GM19193 (cell line): ENCODE data around the gene CAPN15.

Experiments used
- POLR2A ChIP-seq: IDR thresholded peaks from 4 replicates; pipeline ENCODE4 v1.6.1; 2011; ENCODE audit not compliant: insufficient read depth, insufficient read length; ENCODE audit errors: extremely low read depth

CAPN15 gene

GRCh38 chr16:566475-567372 is 39.2 kb downstream of the CAPN15 start, which contains the start of gene NHLRC4:
Gene NHLRC4 (plus strand): TSS chr16:567005. CDS start chr16:568048, 1,043 bp downstream.
- TF ChIP-seq POLR2A, result peak; percentile 63

- no peak for TF ChIP-seq POLR2A
These were observed 40.1 kb downstream of the CAPN15 start for GRCh38 chr16:567373-568256.

DNA sequence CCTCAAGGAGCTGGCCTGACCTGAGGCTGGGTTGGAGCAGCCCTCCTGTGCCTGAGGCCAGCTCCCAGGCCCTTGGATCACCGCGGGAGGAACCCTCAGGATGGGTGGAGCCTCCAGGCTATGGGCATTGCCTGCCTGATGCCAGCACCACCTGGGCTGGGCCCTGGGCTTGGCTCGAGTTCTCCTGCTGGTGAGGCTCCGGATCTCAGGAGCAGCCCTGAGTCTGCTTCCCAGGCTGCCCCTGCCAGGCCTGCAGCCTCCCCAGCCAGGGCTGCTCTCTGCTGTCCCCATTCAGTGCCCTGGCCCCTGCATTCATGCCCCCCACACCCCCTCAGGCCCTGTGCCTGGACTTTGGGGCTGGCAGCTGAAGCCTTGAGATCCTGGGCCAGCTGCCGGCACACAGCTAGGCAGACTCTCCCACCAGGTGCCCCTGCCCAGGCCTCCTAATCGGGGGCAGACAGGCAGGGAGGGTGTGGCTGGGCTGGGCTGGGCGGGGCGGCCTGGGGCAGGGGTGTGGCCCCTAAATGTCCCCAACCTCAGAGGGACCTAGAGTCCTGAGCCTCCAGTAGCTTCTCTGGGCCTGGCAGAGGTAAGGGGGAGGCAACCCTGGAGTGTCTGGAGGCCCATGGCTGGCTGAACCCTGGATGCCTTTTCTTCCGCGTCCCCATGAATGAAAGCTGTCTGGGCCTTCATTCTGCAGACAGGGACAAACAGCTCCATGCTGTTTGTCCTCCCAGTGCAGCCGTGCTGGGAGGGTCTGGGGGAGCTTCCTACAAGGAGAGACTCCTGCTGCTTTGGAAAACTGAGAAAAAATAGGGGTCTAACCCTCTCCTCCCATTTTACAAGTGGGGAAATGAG is 41.1 kb downstream of the CAPN15 start:
- no peak for TF ChIP-seq POLR2A

DNA sequence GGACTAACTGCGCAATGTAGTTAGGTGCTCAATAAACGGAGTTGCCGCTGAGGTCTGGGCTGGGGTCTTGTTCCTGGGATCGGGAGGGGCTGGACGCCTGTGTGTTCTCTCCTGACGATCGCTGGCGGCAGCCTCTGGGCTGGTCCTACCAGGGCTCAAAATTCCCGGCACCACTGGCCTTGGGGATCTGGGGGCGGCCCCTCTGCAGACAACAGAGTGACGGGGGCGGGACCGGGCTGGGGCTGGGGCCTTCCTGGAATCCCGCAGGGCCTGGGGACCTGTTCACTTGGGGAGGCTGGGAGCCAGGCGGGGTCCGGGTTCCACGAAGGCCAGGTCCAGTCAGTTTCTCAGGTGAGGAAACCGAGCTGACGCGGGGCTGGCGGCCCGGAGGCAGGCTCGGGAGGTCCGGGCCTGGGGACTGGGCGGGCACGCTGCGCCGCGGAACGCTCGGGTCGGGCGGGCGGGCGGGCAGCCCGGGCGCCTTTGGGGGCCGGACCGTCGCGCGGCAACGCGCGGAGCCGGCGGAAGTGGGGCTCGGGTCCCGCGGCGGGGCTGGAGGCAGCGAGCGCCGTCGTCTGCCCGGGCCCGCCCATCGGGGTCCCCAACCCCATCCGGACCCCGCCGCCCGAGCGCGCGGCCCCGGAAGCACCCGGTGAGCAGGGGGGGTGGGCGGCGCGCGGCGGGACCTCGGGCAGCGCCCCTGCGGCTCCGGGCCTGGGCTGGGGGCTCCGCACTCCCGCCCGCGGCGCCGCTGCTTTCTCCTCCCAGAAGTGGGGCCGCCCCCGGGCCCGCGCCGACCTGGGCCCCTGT is 42.1 kb downstream of the CAPN15 start, which contains the start of gene PIGQ:
Gene PIGQ, plus strand, starts transcription at position 524 of the 810 bp plus-strand sequence. CDS start 4,107 bp downstream, outside the sequence.
- peak; percentile 65 for TF ChIP-seq POLR2A

- no peak for TF ChIP-seq POLR2A
These were observed 45.5 kb downstream of the CAPN15 start for GRCh38 chr16:572865-573650.

GRCh38 chr16:574021-574760 is 46.7 kb downstream of the CAPN15 start:
- no peak for TF ChIP-seq POLR2A

DNA sequence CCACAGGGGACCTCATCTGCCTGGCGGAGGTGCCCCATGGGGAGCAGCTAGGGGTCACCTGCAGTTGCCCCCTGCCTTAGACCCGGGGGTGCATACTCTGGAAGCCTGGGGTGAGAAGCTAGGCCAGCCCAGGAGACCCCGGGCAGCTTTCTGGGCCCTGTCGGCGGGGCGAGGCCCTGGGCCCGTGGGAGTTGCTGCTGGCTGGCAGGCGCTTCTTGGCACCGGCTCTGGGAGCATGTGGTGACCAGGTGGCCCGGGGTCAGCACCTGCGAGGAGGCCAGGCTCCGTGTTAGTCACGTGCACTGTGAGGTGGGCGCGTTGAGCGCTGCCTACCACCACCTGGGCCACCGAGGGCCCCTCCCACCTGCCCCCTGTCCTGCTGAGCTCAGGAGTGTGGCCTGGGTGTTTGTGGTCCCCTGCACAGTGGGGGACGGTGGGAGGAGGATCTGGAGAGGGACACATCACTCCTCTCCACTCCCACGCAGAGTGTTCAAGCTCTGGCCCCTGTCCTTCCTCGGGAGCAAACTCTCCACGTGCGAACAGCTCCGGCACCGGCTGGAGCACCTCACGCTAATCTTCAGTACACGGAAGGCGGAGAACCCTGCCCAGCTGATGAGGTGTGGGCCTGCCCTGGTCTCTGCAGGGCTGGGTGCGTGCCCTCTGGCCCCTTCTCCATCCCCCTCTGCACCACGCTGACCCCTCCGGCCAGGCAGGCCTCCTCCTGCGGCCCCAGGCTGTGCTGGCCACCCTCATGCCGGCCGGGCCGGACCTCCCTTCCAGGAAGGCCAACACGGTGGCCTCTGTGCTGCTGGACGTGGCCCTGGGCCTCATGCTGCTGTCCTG is 48.1 kb downstream of the CAPN15 start:
- TF ChIP-seq POLR2A, result no peak

DNA sequence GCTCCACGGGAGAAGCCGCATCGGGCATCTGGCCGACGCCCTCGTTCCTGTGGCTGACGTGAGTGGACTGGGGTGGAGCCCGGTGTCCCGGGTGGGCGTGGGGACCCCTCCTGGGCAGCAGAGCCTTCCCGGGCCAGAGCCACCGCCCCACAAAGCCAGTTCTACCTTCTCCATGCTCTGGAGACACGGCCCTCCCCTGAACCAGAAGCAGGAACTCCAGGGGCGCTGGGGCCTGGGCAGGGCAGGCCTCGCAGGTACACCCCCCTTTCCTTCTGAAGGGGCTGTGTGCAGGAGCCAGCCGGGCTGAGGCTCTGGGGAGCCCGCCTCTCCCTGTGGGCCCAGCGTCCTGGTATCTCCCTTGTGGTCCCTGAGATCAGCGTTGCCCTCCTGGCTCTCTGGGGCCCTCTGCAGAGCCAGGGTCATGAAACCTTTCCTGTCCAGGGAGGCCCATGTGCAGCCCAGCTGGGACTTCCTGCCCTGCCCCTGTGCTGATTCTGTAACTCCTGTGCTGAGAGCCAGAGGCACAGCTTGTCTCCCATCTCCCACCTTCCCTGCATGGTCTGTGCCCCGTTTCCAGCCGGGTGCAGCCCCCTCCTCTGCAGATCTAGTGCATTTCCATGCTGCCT is 48.8 kb downstream of the CAPN15 start:
- TF ChIP-seq POLR2A, result no peak

DNA sequence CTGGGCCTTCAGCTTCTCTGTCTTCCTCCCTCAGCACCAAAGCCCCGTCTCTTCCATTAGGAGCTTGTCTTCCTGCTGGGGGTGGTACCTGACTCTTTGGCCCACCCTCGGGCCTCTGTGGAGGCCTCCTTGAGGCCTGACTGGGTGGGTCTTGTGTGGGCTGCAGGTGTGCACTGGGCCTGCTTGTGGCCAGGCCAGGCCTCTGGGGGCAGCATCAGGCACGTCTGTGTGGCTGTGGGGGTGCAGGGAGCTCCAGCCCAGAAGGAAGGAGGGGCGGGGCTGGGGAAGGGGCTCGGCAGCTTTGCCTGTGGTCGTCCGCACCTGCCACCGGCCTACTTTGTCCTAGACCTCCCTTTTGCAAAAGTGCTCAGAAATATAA is 49.3 kb downstream of the CAPN15 start:
- no peak for TF ChIP-seq POLR2A

DNA sequence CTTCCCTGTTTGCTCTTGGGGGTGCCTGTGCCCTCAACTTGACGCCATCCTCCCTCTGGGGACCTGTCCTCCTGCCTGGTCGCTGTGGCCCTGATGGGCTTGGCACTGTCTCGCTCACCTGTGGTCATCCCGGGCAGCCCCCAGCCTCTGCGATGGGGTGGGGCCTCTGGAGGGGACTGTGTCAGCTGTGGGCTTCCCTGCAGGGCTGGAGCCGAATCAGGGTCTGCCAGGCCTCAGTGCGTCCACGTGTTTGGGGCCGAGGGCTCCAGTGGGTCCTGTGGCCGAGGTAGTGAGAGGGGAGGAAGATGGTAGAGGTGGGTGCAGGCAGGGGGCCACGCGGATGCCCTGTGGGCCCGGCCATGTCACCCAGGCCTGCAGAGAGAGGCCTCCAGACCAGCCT is 50.3 kb downstream of the CAPN15 start:
- TF ChIP-seq POLR2A, result no peak
